ENCODE measurements around the gene POFUT2.
"Not testable (repeated sequence)": the region's sequence is repeated elsewhere in the genome, so short reads cannot be mapped to it uniquely, and the experiment has no call there.

Gene POFUT2

GRCh38 chr21:45309987-45310381 lies 22.3 kb upstream of the POFUT2 start:
- no peak for DNase-seq

GRCh38 chr21:45309069-45309986 lies 21.6 kb upstream of the POFUT2 start:
- DNase-seq, result peak; percentile 42

GRCh38 chr21:45308194-45309068 lies 20.7 kb upstream of the POFUT2 start:
- no peak for DNase-seq

- DNase-seq, result not testable (repeated sequence)
Observed at GRCh38 chr21:45307597-45308158, 20.0 kb upstream of the POFUT2 start.

GRCh38 chr21:45306832-45307571 lies 19.3 kb upstream of the POFUT2 start:
- DNase-seq, result no peak

- no peak for DNase-seq
Observed at GRCh38 chr21:45306453-45306831, 18.7 kb upstream of the POFUT2 start.

- no peak for DNase-seq
Observed at GRCh38 chr21:45305836-45306235, 18.1 kb upstream of the POFUT2 start.

- DNase-seq, result peak; percentile 40
Observed at GRCh38 chr21:45304945-45305344, 17.2 kb upstream of the POFUT2 start.

- DNase-seq, result no peak
Observed at GRCh38 chr21:45304476-45304830, 16.8 kb upstream of the POFUT2 start.

- DNase-seq, result no peak
Observed at GRCh38 chr21:45303751-45304475, 16.2 kb upstream of the POFUT2 start.

- DNase-seq, result no peak
Observed at GRCh38 chr21:45303091-45303615, 15.5 kb upstream of the POFUT2 start.

GRCh38 chr21:45302082-45303061 lies 14.7 kb upstream of the POFUT2 start:
- peak; percentile 79 for DNase-seq

GRCh38 chr21:45301521-45302081 lies 13.9 kb upstream of the POFUT2 start:
- no peak for DNase-seq

- DNase-seq, result no peak
Observed at GRCh38 chr21:45300786-45301520, 13.3 kb upstream of the POFUT2 start.

- DNase-seq, result no peak
Observed at GRCh38 chr21:45299864-45300785, 12.4 kb upstream of the POFUT2 start.

GRCh38 chr21:45299026-45299863 lies 11.6 kb upstream of the POFUT2 start:
- DNase-seq, result no peak

GRCh38 chr21:45297869-45298268 lies 10.2 kb upstream of the POFUT2 start:
- no peak for DNase-seq

Measured in CD4-positive, alpha-beta T cell treated with Interleukin-17A for 1 hour (primary cell).